GM21515 (cell line): ENCODE results near the gene CRCP.
"Not testable (repeated sequence)": the region's sequence is repeated elsewhere in the genome, so short reads cannot be mapped to it uniquely, and the experiment has no call there.

Experiments used
- ATAC-seq: cut with Tn5 transposase; IDR thresholded peaks from one replicate; pipeline ENCODE4 v1.9.1; 2021; ENCODE audit not compliant: unreplicated experiment

Gene CRCP

DNA sequence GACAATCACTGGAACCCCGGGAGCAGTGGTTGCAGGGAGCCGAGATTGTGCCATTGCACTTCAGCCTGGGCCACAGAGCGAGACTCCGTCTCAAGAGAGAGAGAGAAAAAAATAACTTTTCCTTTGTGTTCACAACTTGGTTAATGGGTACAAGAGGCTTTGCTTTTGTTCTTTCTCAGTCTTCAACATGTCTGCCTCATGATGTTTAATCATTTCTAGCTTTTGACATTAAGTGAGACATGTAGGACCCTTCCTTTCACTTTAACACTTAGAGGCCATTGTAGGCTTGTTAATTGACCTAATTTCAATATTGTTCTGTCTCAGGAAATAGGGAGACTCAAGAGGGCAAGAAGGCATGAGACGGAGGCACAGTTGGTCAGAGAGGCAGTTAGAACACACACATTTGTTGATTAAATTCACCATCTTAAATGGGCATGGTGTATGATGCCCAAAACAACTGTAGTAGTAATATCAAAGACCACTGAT lies 9.3 kb upstream of the CRCP start:
- no peak for ATAC-seq

GRCh38 chr7:66108410-66108809 lies 6.2 kb upstream of the CRCP start:
- not testable (repeated sequence) for ATAC-seq

DNA sequence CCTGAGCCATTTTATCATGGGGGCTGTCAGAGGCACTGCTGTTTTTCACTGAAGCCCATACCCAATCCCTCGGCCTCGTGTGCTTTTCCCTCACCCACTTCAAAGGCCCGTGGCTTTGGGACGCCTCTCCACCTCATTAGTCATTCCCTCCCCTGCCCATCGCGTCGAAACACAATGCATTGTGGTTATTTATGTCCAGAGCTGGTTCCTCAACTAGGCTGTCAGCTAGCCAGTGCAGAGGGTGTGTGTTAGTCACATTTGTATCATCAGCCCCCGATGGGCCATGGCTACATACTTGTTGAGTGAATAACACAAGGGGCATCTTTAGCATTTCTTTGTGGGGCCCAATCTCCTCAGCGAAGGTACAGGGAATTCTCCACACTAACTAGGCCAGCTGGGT lies 3.8 kb upstream of the CRCP start:
- ATAC-seq, result no peak

DNA sequence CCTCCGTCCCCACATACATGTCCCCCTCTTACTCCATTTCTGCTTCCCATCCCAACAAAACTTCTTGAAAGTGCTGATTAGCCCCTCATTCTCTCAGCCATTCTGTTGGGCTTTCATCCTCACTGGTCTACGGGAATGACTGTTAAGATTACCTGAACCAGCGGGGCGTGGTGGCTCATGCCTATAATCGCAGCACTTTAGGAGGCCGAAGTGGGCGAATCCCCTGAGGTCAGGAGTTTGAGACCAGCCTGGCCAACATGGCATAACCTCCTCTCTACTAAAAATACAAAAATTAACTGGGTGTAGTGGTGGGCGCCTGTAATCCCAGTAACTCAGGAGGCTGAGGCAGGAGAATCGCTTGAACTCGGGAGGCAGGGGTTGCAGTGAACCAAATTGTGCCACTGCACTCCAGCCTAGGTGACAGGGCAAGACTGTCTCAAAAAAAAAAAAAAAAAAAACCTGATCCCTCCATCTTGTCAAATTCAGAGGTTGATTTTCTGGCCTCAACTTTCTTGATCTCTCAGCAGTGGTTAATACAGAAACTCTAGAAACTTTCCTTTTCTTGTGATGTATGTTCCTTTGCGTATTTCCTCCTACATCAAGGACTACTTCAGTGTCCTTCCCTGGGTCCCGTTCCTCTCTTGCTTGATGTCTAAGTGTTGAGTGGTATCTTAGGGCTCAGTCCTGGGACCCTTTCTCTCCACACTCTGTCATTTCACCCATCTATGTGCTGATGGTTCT lies 2.2 kb downstream of the CRCP start:
- not testable (repeated sequence) for ATAC-seq

DNA sequence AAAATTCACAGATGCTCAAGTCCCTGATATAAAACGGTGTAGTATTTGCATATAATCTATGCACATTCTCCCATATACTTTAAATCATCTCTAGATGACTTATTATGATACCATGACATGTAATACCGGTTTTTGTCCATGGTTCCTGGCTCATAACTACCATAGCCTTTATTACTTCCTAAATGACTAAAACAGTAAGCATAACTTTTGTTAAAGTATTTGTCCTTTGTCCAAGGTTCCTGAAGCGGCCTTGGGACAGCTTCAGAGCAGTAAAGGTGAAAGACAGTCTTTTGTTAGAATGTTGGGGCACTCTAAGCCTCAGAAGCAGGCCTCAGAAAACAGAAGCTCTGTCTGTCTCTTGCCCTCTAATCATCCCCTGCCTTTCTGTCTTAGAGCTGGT lies 4.0 kb downstream of the CRCP start:
- ATAC-seq, result no peak

- ATAC-seq, result no peak
Observed at GRCh38 chr7:66119245-66119850, 4.7 kb downstream of the CRCP start.

DNA sequence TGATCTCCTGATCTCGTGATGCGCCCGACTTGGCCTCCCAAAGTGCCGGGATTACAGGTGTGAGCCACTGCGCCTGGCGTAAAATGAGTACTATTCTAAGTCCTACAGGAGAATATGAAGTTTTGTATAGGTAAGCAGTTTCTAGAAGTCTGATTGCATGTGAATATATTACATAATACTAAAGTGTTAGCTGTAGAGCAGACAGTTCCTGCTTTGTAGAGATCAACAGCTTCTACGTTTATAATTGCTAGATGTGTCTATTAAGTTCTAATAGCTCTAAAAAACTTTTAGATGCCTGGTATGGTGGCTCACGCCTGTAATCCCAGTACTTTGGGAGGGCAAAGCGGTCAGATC lies 8.5 kb downstream of the CRCP start:
- ATAC-seq, result no peak

DNA sequence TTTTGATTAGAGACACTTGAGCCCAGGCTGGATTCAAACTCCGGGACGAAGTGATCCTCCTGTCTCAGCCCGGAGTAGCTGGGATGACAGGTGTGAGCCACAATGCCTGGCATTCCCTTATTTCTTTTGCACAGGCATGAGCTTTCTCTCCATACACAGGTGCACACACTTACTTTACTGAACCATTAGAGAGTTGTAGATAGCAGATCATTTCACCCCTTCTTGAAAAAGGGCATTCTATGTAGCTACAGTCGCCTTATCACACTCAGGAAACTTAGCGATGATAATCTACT lies 9.9 kb downstream of the CRCP start:
- not testable (repeated sequence) for ATAC-seq

- ATAC-seq, result no peak
Observed at GRCh38 chr7:66125052-66125694, 10.5 kb downstream of the CRCP start.

DNA sequence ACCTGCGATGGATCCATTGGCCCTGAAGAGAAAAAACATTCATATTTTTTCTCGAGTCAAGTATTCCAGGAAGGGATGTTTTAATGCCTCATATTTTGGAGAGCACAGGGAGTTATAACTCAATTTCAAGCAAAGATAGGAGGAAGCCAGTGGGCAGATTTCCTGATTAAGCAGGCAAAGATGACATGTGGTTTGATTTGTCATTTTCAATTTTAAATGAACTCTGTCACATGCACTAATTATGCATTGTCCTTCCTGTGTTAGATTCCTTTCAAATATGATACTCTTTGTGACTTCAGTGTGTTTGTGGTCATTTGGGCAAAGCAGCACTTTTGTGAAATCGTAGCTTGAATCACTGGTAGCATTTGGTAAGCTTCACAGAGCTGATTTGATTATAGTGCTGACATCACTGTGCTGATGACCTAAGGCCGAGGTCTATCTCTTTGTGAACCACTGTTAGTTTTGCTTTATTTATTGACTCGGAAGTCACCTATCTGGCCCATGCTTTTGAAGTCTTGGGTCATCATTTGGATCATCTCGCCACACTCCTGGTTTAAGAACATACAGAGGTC lies 11.2 kb downstream of the CRCP start:
- not testable (repeated sequence) for ATAC-seq

DNA sequence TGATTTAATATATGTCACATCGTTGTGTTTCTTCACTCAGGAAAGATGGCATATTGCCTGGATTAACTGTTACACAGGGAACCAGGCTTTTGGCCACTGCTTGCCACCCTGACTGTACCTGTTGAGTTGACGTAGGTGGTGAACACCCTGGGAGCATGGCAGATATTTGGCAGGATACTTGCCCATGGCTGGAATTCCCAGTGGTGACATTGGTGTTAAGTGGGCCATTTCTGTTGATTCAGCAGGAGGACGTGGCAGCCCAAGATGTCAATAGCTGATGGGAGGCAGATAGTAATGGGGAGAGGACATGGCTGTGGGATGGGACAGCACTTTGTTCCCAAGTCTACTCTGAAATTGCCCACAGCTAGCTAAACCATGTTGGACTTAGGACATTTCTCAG lies 12.5 kb downstream of the CRCP start:
- ATAC-seq, result not testable (repeated sequence)

- ATAC-seq, result no peak
Observed at GRCh38 chr7:66138994-66139752, 24.5 kb downstream of the CRCP start.

- ATAC-seq, result no peak
Observed at GRCh38 chr7:66140924-66141323, 26.3 kb downstream of the CRCP start.

- no peak for ATAC-seq
Observed at GRCh38 chr7:66142334-66142733, 27.7 kb downstream of the CRCP start.

DNA sequence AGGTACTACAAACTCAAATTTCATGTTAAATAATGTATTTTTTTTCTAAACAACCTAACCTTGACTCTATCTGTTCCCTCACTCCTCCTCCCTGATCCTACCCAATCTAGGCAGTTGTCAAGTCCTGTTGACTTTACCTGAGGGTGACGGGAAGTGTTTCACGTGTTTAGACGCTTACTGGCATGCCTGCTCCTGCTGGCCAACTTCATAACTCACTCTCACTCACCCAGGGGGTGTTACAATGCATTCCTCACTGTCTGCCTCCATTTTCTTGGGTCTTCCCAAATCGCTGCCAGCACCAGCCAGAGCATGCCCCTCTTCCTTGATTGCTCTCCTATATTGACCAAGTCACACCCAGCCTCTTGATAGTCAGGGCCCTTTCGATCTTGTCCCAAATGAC lies 28.3 kb downstream of the CRCP start:
- no peak for ATAC-seq

GRCh38 chr7:66143876-66144332 lies 29.3 kb downstream of the CRCP start:
- no peak for ATAC-seq

DNA sequence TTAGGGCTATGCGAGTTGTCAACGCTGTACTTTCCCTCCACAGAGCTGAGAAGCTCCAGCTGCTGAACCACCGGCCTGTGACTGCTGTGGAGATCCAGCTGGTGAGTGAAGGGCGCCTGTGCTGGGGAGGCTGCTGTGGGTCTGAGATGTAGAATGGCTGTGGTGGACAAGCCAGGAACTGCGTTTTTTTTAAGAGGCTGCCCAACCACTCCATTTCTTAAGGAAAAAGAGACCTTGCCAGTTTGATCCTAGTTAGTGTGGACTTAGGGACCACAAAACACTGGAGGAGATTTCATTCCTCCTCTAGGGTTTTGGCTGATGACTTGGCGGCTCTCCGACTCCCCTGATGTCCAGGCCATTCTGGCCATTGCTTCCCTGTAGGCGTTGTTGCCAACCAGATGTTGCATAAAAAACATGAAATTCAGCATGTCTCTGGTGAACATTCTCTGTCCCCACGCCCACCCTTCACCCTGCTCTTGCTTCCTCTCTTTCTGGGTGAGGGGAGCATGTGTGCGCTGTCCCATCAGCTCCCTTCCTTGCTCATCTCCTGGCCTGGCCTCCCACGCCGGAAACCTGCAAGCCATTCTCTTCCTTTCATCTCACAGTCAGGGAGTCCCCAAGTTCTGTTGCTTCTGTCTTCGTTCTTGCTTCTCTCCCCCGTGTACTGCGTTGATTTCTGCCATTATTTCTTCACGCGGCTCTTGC lies 30.9 kb downstream of the CRCP start:
- ATAC-seq, result no peak

DNA sequence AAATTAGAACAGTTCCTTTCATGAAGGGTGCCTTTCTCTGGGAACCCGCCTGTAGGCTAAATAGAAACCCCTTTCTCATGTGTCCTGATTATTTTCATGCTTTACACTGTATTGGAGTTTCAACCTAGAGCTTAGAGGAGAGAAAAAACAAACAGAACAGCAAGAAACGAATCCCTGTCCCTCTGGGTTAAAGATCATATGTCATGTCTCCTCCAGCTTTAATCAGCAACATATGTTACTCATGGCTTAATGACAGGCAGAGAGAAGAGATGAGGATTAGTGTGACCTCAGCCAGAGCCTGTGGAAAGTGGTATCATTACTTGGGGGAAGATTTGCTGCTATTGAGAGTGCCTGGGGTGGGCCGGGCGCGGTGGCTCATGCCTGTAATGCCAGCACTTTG lies 32.1 kb downstream of the CRCP start:
- ATAC-seq, result no peak

DNA sequence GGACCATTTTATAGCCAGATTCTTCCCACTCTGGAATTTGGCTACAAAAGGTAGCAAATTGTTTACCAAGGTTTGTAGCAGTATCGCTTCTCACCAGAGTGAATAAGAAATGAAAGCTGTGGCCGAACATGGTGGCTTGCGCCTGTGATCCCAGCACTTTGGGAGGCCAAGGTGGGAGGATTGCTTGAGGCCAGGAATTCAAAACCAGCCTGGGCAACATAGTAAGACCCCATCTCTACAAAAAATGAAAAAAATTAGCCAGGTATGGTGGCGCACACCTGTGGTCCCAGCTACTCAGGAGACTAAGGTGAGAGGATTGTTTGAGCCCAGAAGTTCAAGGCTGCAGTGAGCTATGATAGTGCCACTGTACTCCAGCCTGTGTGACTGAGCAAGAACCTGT lies 33.0 kb downstream of the CRCP start:
- not testable (repeated sequence) for ATAC-seq

GRCh38 chr7:66150471-66150870 lies 35.8 kb downstream of the CRCP start:
- ATAC-seq, result no peak
